GM20000 (cell line): Measurements from ENCODE around the gene BMPR1A.

ENCODE experiments used
- DNase-seq: peaks from one replicate; pipeline ENCODE4 v3.0.0; 2012; ENCODE audit warnings: low spot score
- TF ChIP-seq, protein P1 (sequence below): IDR thresholded peaks from 2 replicates; pipeline ENCODE4 v1.5.1; 2012; ENCODE audit warnings: mild to moderate bottlenecking, control low read depth; ENCODE audit errors: extremely low read depth, missing control alignments

BMPR1A gene

DNA sequence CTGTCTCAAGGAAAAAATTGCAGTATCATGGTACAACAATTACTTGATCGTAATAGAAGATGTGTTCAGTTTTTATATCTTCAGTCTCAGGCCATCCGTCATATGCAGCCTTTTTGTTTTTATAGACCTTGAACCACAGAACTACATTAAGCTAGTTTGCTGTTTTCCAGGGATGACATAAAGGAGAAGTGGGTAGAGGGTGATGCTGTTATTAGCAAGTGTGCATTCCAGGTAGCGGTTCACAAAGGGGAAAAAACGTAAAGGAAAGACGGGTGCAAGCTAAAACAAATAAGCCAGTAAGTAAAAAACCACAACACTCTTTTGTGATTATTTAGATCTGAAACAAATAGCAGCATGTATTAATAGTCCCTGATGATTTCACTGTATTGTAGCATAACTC is 71.7 kb downstream of the BMPR1A start:
- TF ChIP-seq, protein P1, sequence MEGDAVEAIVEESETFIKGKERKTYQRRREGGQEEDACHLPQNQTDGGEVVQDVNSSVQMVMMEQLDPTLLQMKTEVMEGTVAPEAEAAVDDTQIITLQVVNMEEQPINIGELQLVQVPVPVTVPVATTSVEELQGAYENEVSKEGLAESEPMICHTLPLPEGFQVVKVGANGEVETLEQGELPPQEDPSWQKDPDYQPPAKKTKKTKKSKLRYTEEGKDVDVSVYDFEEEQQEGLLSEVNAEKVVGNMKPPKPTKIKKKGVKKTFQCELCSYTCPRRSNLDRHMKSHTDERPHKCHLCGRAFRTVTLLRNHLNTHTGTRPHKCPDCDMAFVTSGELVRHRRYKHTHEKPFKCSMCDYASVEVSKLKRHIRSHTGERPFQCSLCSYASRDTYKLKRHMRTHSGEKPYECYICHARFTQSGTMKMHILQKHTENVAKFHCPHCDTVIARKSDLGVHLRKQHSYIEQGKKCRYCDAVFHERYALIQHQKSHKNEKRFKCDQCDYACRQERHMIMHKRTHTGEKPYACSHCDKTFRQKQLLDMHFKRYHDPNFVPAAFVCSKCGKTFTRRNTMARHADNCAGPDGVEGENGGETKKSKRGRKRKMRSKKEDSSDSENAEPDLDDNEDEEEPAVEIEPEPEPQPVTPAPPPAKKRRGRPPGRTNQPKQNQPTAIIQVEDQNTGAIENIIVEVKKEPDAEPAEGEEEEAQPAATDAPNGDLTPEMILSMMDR: no peak

DNA sequence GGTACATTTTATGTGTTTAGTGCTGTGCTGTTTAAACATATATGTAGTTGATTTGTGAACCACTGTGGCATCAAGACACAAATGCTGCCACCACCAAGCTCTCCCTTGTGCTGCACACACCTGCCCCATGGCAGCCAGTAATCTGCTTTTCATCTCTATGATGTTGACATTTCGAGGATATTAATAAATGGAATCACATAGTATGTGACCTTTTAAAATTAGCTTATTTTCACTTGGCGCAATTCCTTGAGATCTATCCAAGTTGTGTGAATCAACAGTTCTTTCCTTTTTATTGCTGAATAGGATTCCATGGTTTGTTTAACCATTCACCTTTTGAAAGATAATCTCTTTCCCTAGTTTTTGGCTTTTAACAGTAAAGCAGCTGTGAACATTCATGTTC is 73.1 kb downstream of the BMPR1A start:
- TF ChIP-seq, protein P1: no peak
- DNase-seq: no peak

More for the DNA sequence above, 71.7 kb downstream of the BMPR1A start:
- no peak for DNase-seq

DNA sequence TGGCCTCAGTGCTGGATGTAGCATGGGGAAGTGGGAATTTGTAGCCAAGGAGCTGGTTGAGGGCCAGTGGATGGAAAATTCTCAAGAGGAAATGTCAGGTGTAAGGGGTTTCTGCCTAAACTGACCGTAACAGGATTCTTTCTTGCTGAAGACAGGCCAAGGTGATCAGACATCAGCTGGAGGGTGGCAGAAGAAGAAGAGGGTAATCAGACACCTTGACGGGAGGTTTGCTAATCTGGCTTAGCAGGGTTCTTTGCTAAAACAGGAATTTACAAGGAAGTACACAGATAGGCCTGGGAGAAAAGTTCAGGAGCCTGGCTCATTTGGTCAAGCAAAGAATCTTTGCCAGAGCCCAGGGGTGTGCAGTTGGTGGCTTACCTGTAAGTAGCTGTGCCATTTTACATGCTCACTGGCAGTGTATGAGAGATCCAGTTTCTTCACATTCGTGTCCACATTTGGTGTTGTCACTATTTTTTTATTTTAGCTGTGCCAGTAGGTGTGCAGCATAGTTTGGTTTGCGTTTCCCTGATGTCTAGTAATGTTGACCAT is 73.7 kb downstream of the BMPR1A start:
- TF ChIP-seq, protein P1: no peak
- DNase-seq: no peak

DNA sequence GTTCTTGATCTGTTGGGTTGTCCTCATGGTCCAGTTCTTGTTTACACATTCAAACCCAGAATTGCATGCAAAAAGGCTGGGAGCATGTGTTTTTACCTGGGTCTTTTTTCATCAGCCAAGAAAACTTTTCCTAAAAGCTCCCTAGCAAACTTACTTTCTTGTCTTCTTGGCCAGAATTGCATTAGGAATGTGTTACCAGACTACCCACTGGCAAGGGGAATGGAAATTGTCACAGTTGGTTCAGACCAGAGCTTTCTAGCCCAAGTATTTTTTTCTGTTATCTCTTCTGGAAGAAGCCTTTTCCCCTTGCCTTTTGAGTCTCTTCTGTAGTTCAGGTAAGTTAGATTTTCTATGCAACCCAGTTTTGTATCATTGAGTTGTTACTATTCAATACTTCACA is 77.5 kb downstream of the BMPR1A start:
- DNase-seq: no peak
- TF ChIP-seq, protein P1: no peak

DNA sequence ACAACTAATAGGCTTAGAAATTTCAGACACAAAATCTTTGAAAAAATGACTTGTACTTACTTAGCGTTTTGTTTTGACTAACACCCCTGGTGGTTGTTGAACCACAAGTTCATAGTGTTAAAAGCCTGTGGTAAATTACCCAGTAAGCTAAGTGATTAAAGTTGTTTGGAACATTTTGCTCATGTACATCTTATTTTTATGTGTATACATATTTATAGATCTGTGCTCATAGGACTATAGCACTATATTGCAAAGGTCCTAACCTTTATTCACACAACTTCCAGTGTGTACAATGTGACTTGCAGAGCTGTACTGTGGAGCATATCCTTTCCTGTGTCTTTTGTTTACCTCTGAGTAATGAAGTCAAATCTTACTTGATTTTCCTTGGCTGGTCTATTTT is 79.6 kb downstream of the BMPR1A start:
- TF ChIP-seq, protein P1: no peak
- DNase-seq: no peak

DNA sequence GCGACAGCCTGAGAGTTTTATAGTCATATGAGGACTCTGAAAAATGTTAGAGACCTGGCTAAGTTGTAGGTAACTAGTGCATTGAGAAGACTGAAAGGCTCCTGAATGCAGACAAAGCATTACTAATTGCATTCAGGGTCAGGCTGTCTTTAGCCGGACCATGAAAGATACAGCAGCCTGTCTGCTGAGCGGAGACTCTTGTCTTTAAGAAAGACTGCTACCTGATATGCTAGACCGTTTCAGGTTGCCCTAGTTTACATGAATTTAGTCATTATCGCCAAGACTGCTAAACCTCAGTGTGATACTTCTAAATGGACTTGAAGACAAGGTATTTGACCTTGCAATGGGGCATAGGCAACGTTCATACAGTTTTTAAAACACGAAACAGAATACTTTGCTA is 81.2 kb downstream of the BMPR1A start:
- TF ChIP-seq, protein P1: no peak

DNA sequence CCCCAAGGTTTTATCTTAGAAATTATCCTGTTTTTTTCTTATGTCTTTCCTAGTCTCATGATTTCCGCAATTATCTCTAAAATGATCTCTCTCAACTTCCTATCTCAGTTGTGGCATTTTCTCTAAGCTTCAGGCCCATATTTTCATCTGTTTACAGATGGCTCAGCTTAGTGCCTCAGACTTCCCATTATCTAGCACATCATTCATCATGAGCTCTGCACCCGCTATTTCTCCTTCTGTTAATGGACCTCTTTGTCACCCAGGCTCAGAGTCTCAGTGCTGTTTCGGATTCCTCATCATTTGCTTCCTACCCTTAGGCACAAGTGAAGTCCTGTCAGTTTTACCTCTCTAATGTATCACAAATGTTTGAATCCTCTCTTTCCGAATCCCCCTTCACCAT is 84.1 kb downstream of the BMPR1A start:
- TF ChIP-seq, protein P1: no peak
- no peak for DNase-seq

More for the DNA sequence above, 81.2 kb downstream of the BMPR1A start:
- no peak for DNase-seq

DNA sequence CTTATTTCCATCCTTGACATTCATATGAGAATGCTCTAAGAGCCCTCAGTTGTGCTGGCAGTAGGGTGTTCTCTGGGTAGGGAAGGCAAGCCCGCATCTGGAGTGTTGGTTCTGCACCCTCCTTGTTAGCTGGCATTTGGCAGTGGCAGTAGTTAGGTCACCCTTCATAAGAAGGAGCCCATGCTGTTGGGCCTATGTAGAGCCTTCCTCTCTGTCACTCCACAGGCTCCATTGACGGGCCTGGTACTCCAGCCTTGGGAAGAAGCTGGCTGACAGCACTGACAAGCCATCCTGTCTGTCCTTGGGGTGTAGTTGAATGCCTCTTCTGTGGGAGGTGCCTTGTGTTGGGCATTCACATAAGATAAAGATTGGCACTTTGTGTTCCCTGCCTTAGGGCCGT is 89.7 kb downstream of the BMPR1A start:
- DNase-seq: no peak
- TF ChIP-seq, protein P1: no peak
